H1 (cell line): ENCODE results near the gene NDUFS8. TPM values are rescaled to one million over a fixed set of nuclear protein-coding genes. Genes with fewer than 3 reads are reported as not detected.

Experiments used
- CTCF ChIA-PET: fragments of 300-600 bp; sonication (Branson Sonifier 250); formaldehyde crosslinking; loops from one replicate; lab custom pipeline; 2021; ENCODE audit not compliant: partially characterized antibody; lab: Charles Lee
- POLR2A ChIA-PET: fragments of 300-600 bp; sonication (Branson Sonifier 250); formaldehyde crosslinking; loops from one replicate; lab custom pipeline; 2021; ENCODE audit warnings: inconsistent platforms; ENCODE audit not compliant: partially characterized antibody; lab: Charles Lee
- DNase-seq, 2 experiments: peaks; one replicate each; pipeline versions ENCODE4 v3.0.0 to v3.0.0-alpha.2; 2010 to 2022; ENCODE audit warnings: low spot score in 2 of 2, low read depth in 1 of 2, mixed read lengths in 1 of 2
- FAIRE-seq: peaks from 2 replicates; lab custom pipeline; 2011; peaks lifted over from hg19 to GRCh38; lab: Jason Lieb, UNC
- H2AFZ ChIP-seq: 2 replicates; pipeline ENCODE4 v1.8.1; 2012; ENCODE audit warnings: low read length, inconsistent platforms
- H2AK5ac ChIP-seq: 2 replicates; pipeline ENCODE4 v1.6.1; 2013; ENCODE audit warnings: low read depth, low read length
- H2BK120ac ChIP-seq: replicated peaks from 2 replicates; pipeline ENCODE3; 2013; ENCODE audit warnings: low read depth, low read length, inconsistent platforms
- H2BK12ac ChIP-seq: 2 replicates; pipeline ENCODE4 v1.6.1; 2013; ENCODE audit warnings: low read depth, low read length
- H2BK15ac ChIP-seq: 2 replicates; pipeline ENCODE4 v1.6.1; 2013; ENCODE audit warnings: low read length
- H2BK20ac ChIP-seq: 2 replicates; pipeline ENCODE4 v1.6.1; 2013; ENCODE audit warnings: low read length
- H2BK5ac ChIP-seq: 2 replicates; pipeline ENCODE4 v1.6.1; 2013; ENCODE audit warnings: low read depth, low read length
- H3K14ac ChIP-seq: 2 replicates; pipeline ENCODE4 v1.6.1; 2013; ENCODE audit warnings: inconsistent platforms; ENCODE audit not compliant: insufficient read length
- H3K18ac ChIP-seq: 2 replicates; pipeline ENCODE4 v1.6.1; 2013; ENCODE audit warnings: low read length; ENCODE audit errors: extremely low read depth
- H3K23ac ChIP-seq: 2 replicates; pipeline ENCODE4 v1.6.1; 2013; ENCODE audit warnings: inconsistent platforms; ENCODE audit not compliant: insufficient read length
- H3K23me2 ChIP-seq: 2 replicates; pipeline ENCODE4 v1.6.1; 2013; ENCODE audit warnings: low read depth, low read length
- H3K27ac ChIP-seq: 2 replicates; pipeline ENCODE4 v1.6.1; 2011; ENCODE audit warnings: low read depth, low read length, inconsistent platforms
- H3K27me3 ChIP-seq, 4 experiments: replicated peaks in 1 of 4; 1 replicate in 1 of 4; 2 replicates in 3 of 4; pipeline versions ENCODE4 v1.6.1 to v1.8.1; 2011 to 2013; ENCODE audit warnings: low read length in 3 of 4, mild to moderate bottlenecking in 3 of 4, inconsistent platforms in 2 of 4, mixed read lengths in 2 of 4, moderate library complexity in 1 of 4; ENCODE audit not compliant: control insufficient read depth in 3 of 4, insufficient read depth in 3 of 4; ENCODE audit errors: extremely low read depth in 1 of 4
- H3K36me3 ChIP-seq, 4 experiments: 2 replicates each; pipeline versions ENCODE4 v1.6.1 to v1.8.1; 2011 to 2013; ENCODE audit warnings: mild to moderate bottlenecking in 4 of 4, low read length in 3 of 4, moderate library complexity in 2 of 4, control low read depth in 1 of 4, inconsistent platforms in 1 of 4; ENCODE audit not compliant: insufficient read depth in 4 of 4, control insufficient read depth in 2 of 4
- H3K4ac ChIP-seq: replicated peaks from 2 replicates; pipeline ENCODE3; 2013; ENCODE audit warnings: low read length, low read depth, mixed read lengths, inconsistent platforms; ENCODE audit not compliant: insufficient read length
- H3K4me1 ChIP-seq, 4 experiments: replicated peaks in 1 of 4; 1 replicate in 1 of 4; 2 replicates in 3 of 4; pipeline versions ENCODE4 v1.6.1 to v1.8.1; 2011 to 2013; ENCODE audit warnings: low read length in 3 of 4, inconsistent platforms in 2 of 4, mixed read lengths in 1 of 4; ENCODE audit not compliant: insufficient read depth in 4 of 4, control insufficient read depth in 3 of 4
- H3K4me2 ChIP-seq, 2 experiments: 2 replicates each; pipeline versions ENCODE4 v1.6.1 to v1.8.1; 2011 to 2013; ENCODE audit warnings: low read depth in 2 of 2, low read length in 2 of 2, control low read depth in 1 of 2, inconsistent platforms in 1 of 2, mild to moderate bottlenecking in 1 of 2; ENCODE audit not compliant: insufficient read depth in 1 of 2
- H3K4me3 ChIP-seq, 4 experiments: fragments of 200-600, 300-600 bp in 1 of 4; sonication (generic), shearing (Covaris generic), sonication (Bioruptor Twin) in 1 of 4; 2 replicates each; pipeline versions ENCODE4 v1.5.1 to v1.8.1; 2011 to 2016; ENCODE audit warnings: low read length in 4 of 4, low read depth in 3 of 4, control low read depth in 2 of 4, inconsistent platforms in 2 of 4, mild to moderate bottlenecking in 2 of 4, mixed read lengths in 1 of 4, moderate library complexity in 1 of 4; ENCODE audit not compliant: insufficient read depth in 2 of 4; ENCODE audit errors: extremely low read depth in 1 of 4
- H3K56ac ChIP-seq: replicated peaks from 2 replicates; pipeline ENCODE3; 2013; ENCODE audit warnings: low read depth, mild to moderate bottlenecking, mixed read lengths, low read length, inconsistent platforms; ENCODE audit not compliant: insufficient read length
- H3K79me1 ChIP-seq: 2 replicates; pipeline ENCODE4 v1.6.1; 2013; ENCODE audit warnings: low read depth, low read length, control low read depth
- H3K79me2 ChIP-seq, 2 experiments: 2 replicates each; pipeline versions ENCODE4 v1.6.1 to v1.8.1; 2012 to 2013; ENCODE audit warnings: low read length in 2 of 2, mild to moderate bottlenecking in 2 of 2, inconsistent platforms in 1 of 2; ENCODE audit not compliant: insufficient read depth in 2 of 2, control insufficient read depth in 1 of 2
- H3K9ac ChIP-seq, 4 experiments: replicated peaks in 1 of 4; 1 replicate in 1 of 4; 2 replicates in 3 of 4; pipeline versions ENCODE4 v1.6.1 to v1.8.1; 2011 to 2013; ENCODE audit warnings: low read depth in 3 of 4, low read length in 3 of 4, control low read depth in 2 of 4, mild to moderate bottlenecking in 2 of 4, moderate library complexity in 2 of 4, inconsistent platforms in 1 of 4; ENCODE audit errors: extremely low read depth in 1 of 4
- H3K9me3 ChIP-seq, 2 experiments: 2 replicates each; pipeline versions ENCODE4 v1.6.1 to v1.8.1; 2012 to 2013; ENCODE audit warnings: mild to moderate bottlenecking in 2 of 2, moderate library complexity in 2 of 2, control low read depth in 1 of 2, inconsistent platforms in 1 of 2, low read depth in 1 of 2, low read length in 1 of 2, mixed read lengths in 1 of 2; ENCODE audit not compliant: insufficient read depth in 2 of 2
- H4K20me1 ChIP-seq, 2 experiments: replicated peaks in 1 of 2; 2 replicates each; pipeline versions ENCODE3 to v1.8.1; 2011 to 2013; ENCODE audit warnings: inconsistent platforms in 2 of 2, low read length in 2 of 2, mild to moderate bottlenecking in 1 of 2; ENCODE audit not compliant: insufficient read depth in 2 of 2, control insufficient read depth in 1 of 2
- H4K5ac ChIP-seq: 2 replicates; pipeline ENCODE4 v1.6.1; 2013; ENCODE audit warnings: low read length, low read depth, mixed read lengths, inconsistent platforms; ENCODE audit not compliant: insufficient read length
- H4K8ac ChIP-seq: 2 replicates; pipeline ENCODE4 v1.8.0; 2013; ENCODE audit warnings: mild to moderate bottlenecking, moderate library complexity, low read length, inconsistent platforms; ENCODE audit not compliant: insufficient read depth; ENCODE audit errors: extremely low read depth
- H4K91ac ChIP-seq: replicated peaks from 2 replicates; pipeline ENCODE3; 2013; ENCODE audit warnings: low read length, mixed read lengths, inconsistent platforms; ENCODE audit not compliant: insufficient read length
- BACH1 ChIP-seq: IDR thresholded peaks from 2 replicates; pipeline ENCODE4 v1.6.1; 2012; ENCODE audit warnings: low read length, improper control_type of control experiment
- CHD1 ChIP-seq: IDR thresholded peaks from 2 replicates; pipeline ENCODE4 v1.6.1; 2012; ENCODE audit warnings: low read depth, low read length, improper control_type of control experiment
- CTBP2 ChIP-seq: IDR thresholded peaks from 2 replicates; pipeline ENCODE4 v1.7.0; 2011; ENCODE audit warnings: borderline replicate concordance, mild to moderate bottlenecking, moderate library complexity, mixed read lengths, low read length; ENCODE audit not compliant: insufficient read depth, insufficient read length
- EZH2 ChIP-seq: fragments of 200-600 bp; sonication (generic); IDR thresholded peaks from 2 replicates; pipeline ENCODE4 v1.7.1; 2012; ENCODE audit warnings: low read depth, mild to moderate bottlenecking, moderate library complexity, low read length, inconsistent platforms; ENCODE audit not compliant: severe bottlenecking
- GABPA ChIP-seq: IDR thresholded peaks from 2 replicates; pipeline ENCODE4 v1.6.1; 2011; ENCODE audit warnings: mild to moderate bottlenecking, low read length, moderate library complexity, borderline replicate concordance; ENCODE audit not compliant: insufficient read depth
- MAFK ChIP-seq: IDR thresholded peaks from 2 replicates; pipeline ENCODE4 v1.6.1; 2012; ENCODE audit warnings: low read depth, mild to moderate bottlenecking, improper control_type of control experiment, low read length
- POLR2A ChIP-seq, 2 experiments: IDR thresholded peaks; 1 replicate in 1 of 2; 2 replicates in 1 of 2; pipeline ENCODE4 v1.6.1; 2011; ENCODE audit warnings: low read depth in 2 of 2, low read length in 2 of 2, mild to moderate bottlenecking in 2 of 2; ENCODE audit errors: control extremely low read depth in 1 of 2
- POLR2AphosphoS5 ChIP-seq: IDR thresholded peaks from 2 replicates; pipeline ENCODE4 v1.6.1; 2011; ENCODE audit warnings: low read depth, low read length
- SP1 ChIP-seq: IDR thresholded peaks from 2 replicates; pipeline ENCODE4 v1.6.1; 2011; ENCODE audit warnings: low read depth, low read length
- TAF7 ChIP-seq: optimal IDR thresholded peaks from 2 replicates; pipeline ENCODE3; 2011; ENCODE audit warnings: low read depth, mild to moderate bottlenecking, inconsistent platforms, low read length, moderate library complexity, borderline replicate concordance
- TCF12 ChIP-seq: IDR thresholded peaks from 2 replicates; pipeline ENCODE4 v1.6.1; 2011; ENCODE audit warnings: low read depth, mild to moderate bottlenecking, low read length
- WGBS, 2 experiments: shearing (Covaris generic) in 1 of 2; methylation state at CpG; one replicate each; pipeline versions ENCODE4 v1.1.6 to v1.1.7; 2013 to 2015; ENCODE audit warnings: low lambda C conversion rate in 2 of 2, mixed read lengths in 2 of 2, inconsistent platforms in 1 of 2, low coverage in 1 of 2, missing lambda C conversion rate in 1 of 2; ENCODE audit not compliant: insufficient replicate concordance in 2 of 2, insufficient coverage in 1 of 2, insufficient read length in 1 of 2; ENCODE audit errors: extremely low coverage in 1 of 2, missing lambda C conversion rate in 1 of 2; 5-methylcytosine and 5-hydroxymethylcytosine counted together
- polyA plus RNA-seq, 7 experiments: library from polyadenylated mRNA; depleted of rRNA in 3 of 7; stranded (reverse) in 5 of 7; unstranded in 2 of 7; fragments of >200 nt in 5 of 7; fragments of 200-250 nt in 2 of 7; gene quantifications; 1 replicate in 5 of 7; 2 replicates in 1 of 7; 4 replicates in 1 of 7; pipeline versions ENCODE4 v1.2.1 to v1.2.3, GENCODE V29; 2011 to 2013; ENCODE audit warnings: missing spikeins in 2 of 7, mixed read lengths in 2 of 7
- total RNA-seq: library from RNA; stranded (reverse); fragmentation: NEBNext Ultra II Directional; extraction: Animal tissue kit (Norgen Biotek cat#: 25700); gene quantifications from 2 replicates; pipeline ENCODE4 v1.2.1, GENCODE V29; 2021

NDUFS8 gene
- total and polyA plus RNA-seq, 2 of the 8 experiments (the other 6 are each of a cell fraction or from before 2014, with no cell fraction given), result 182 to 291 TPM

DNA sequence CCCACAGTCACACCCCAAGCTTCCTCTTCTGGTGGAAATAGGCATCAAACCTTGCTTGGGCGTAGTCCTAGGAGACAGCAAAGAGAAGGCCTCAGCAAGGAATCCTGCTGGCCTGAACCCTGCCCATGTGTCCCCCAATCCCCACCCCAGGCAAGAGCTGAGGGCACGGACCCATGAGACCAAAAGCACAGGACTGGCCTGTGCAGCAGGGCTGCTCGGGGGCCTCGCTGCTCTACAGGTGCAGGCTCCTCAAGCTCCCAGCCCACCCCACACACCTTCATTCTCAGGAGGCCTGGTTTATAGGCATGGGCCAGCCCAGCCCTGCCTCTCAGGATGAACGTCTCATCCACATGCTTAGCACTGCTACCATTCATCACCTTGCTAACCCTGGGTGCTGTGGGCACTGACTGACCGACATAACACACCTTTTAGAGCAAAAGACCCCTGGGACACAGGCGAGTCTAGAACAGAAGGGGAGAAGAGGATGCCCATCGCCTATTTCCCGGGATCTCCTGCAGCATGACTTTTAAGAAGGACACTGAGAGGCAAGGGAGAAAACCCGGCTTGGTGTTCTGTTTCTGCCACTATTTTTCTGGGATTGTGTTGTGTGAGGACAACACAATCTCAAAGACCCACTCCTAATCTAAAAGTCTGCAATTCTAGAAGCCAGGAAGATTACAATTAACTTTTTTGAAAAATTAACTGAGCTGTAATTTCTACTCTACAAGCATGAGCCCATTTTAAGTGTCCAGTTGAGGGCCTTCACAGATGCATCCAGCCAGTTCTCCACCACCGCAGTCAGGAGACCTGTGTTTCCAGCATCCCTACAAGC, 23.7 kb downstream of the NDUFS8 start:
- 89% methylated on average over 11 of the region's 11 CpGs; no CpG with 5 or more reads in 1 of the 2 experiments for WGBS, 2 experiments
- Histone ChIP-seq H3K27me3 (no peaks in the 10 kb centered on the region), H3K18ac (no peak overlapping the region), H3K36me3 (peaks cover 3 to 18% (median 5%) of the 10 kb centered on the region in 4 experiments; a peak in 5 of 8 replicates), H3K23ac (no peak overlapping the region), H4K20me1 (peaks cover 2 to 9% of the 10 kb centered on the region in 2 experiments), H3K4me2 (no peak overlapping the region), H3K27ac (no peak overlapping the region), H2BK15ac (no peak overlapping the region), H3K79me1 (peaks cover 3% of the 10 kb centered on the region; the same call in 1 of the 2 replicates), H4K8ac (peak overlapping the region; percentile 29), H3K79me2 (no peaks in the 10 kb centered on the region), H3K4me1 (peaks cover 0 to 10% (median 6%) of the 10 kb centered on the region in 4 experiments; a peak in 5 of 7 replicates), H2AFZ (no peak overlapping the region), H2AK5ac (no peak overlapping the region), H2BK20ac (no peak overlapping the region), H2BK12ac (no peak overlapping the region), H3K9me3 (no peaks in the 10 kb centered on the region), H3K14ac (no peak overlapping the region), H4K91ac (no peak overlapping the region), H2BK5ac (no peak overlapping the region), H3K56ac (no peak overlapping the region), H3K23me2 (no peaks in the 10 kb centered on the region), H3K4me3 (no peak overlapping the region), H3K9ac (no peak overlapping the region), H2BK120ac (no peak overlapping the region), H3K4ac (no peak overlapping the region), H4K5ac (no peak overlapping the region)
- FAIRE-seq, result no peak
- no peak for DNase-seq
- CTCF ChIA-PET, result interaction anchor here (0.9 to 2.9 kb wide), 4 partner anchors 12 to 153 kb away, joined by 3 to 18 read pairs (median 3); partner anchors contain the start of gene ALDH3B1
- POLR2A ChIA-PET, result interaction anchor here (1.2 to 10.8 kb wide), 4 partner anchors 18 to 67 kb away, joined by 4 to 183 read pairs (median 8); partner anchors contain the start of genes CHKA, NDUFS8 and TCIRG1
- TF ChIP-seq TCF12 (no peak), TAF7 (no peak), BACH1 (no peak), GABPA (no peak), MAFK (no peak), EZH2 (no peak), POLR2A (IDR thresholded peaks at IDR 0.05; ENCODE audit: control extremely low read depth in 1 of 2, low read depth in 2 of 2, low read length in 2 of 2) (peak in 1 of 2 experiments; percentile 61), SP1 (no peak), POLR2AphosphoS5 (peak; percentile 67; the same call in 1 of the 2 replicates), CHD1 (no peak), CTBP2 (no peak)
